GM12878 (cell line): ENCODE measurements around the gene SCYL3. TPM values are rescaled to one million over a fixed set of nuclear protein-coding genes. Genes with fewer than 3 reads are reported as not detected.
A peak's percentile ranks its signal among the peaks of the same experiment; 100 is the strongest.

Source experiments
- ATAC-seq: fragments of 200-7000 bp; cut with Tn5 transposase; 3 replicates; pipeline ENCODE4 v1.9.1; 2020; ENCODE audit warnings: mild to moderate bottlenecking, moderate library complexity
- BruUV-seq: library from RNA; stranded (reverse); fragments of 400-500 nt; replicated peaks from 2 replicates; lab custom pipeline; 2021; lab: Mats Ljungman, UMichigan
- CTCF ChIA-PET: fragments of 300-600 bp; sonication (Branson Sonifier 250); formaldehyde crosslinking; extraction: SDS; loops from one replicate; lab custom pipeline; 2021; ENCODE audit warnings: inconsistent platforms; lab: Yijun Ruan, JAX
- POLR2A ChIA-PET: fragments of 350-600 bp; formaldehyde crosslinking; extraction: SDS; loops from one replicate; lab custom pipeline; 2021; ENCODE audit warnings: inconsistent platforms; lab: Charles Lee
- RAD21 ChIA-PET: fragments of 300-600 bp; sonication (Branson Sonifier 250); formaldehyde crosslinking; loops from one replicate; lab custom pipeline; 2023; ENCODE audit warnings: antibody characterized with exemption; ENCODE audit not compliant: unreplicated experiment; lab: Charles Lee
- SMC1A ChIA-PET: fragments of 300-600 bp; sonication (Branson Sonifier 250); formaldehyde crosslinking; loops from one replicate; lab custom pipeline; 2023; ENCODE audit not compliant: unreplicated experiment, uncharacterized antibody; lab: Charles Lee
- DNase-seq: peaks from one replicate; pipeline ENCODE4 v3.0.0-alpha.2; 2011; ENCODE audit warnings: low read depth, low spot score
- FAIRE-seq: peaks from 3 replicates; lab custom pipeline; 2011; peaks lifted over from hg19 to GRCh38; lab: Jason Lieb, UNC
- H2AFZ ChIP-seq: 2 replicates; pipeline ENCODE4 v1.6.0; 2011; ENCODE audit warnings: low read depth, low read length, control low read depth; ENCODE audit not compliant: control insufficient read depth
- H3K27ac ChIP-seq: 2 replicates; pipeline ENCODE4 v1.5.1; 2011; ENCODE audit warnings: control low read depth; ENCODE audit not compliant: control insufficient read depth, insufficient read depth
- H3K27me3 ChIP-seq, 2 experiments: replicated peaks in 1 of 2; 2 replicates each; pipeline versions ENCODE4 v1.6.0 to v1.6.1; 2011; ENCODE audit warnings: low read length in 1 of 2; ENCODE audit not compliant: control insufficient read depth in 2 of 2, insufficient read depth in 2 of 2
- H3K36me3 ChIP-seq, 2 experiments: 2 replicates each; pipeline ENCODE4 v1.5.1; 2011; ENCODE audit warnings: low read length in 1 of 2; ENCODE audit not compliant: control insufficient read depth in 2 of 2, insufficient read depth in 2 of 2
- H3K4me1 ChIP-seq: 2 replicates; pipeline ENCODE4 v1.6.1; 2011; ENCODE audit warnings: mild to moderate bottlenecking, low read length, moderate library complexity, mixed read lengths; ENCODE audit not compliant: control insufficient read depth, insufficient read depth
- H3K4me2 ChIP-seq: 2 replicates; pipeline ENCODE4 v1.6.0; 2011; ENCODE audit warnings: control low read depth; ENCODE audit not compliant: control insufficient read depth, insufficient read depth
- H3K4me3 ChIP-seq: fragments of 200-600 bp; sonication (generic); 2 replicates; pipeline ENCODE4 v1.5.1; 2016
- H3K79me2 ChIP-seq: 2 replicates; pipeline ENCODE4 v1.6.0; 2011; ENCODE audit warnings: low read length; ENCODE audit not compliant: control insufficient read depth, insufficient read depth
- H3K9ac ChIP-seq: 2 replicates; pipeline ENCODE4 v1.8.0; 2011; ENCODE audit warnings: low read length, control low read depth, mixed read lengths; ENCODE audit not compliant: control insufficient read depth, insufficient read depth
- H3K9me3 ChIP-seq: replicated peaks from 3 replicates; pipeline ENCODE4 v1.5.1; 2011; ENCODE audit warnings: mild to moderate bottlenecking, low read length; ENCODE audit not compliant: control insufficient read depth, insufficient read depth
- H4K20me1 ChIP-seq: 2 replicates; pipeline ENCODE4 v1.6.0; 2011; ENCODE audit not compliant: control insufficient read depth, insufficient read depth
- BHLHE40 ChIP-seq, 2 experiments: fragments of 450-650 bp in 1 of 2; IDR thresholded peaks; 2 replicates each; pipeline ENCODE4 v1.6.1; 2011 to 2017; ENCODE audit warnings: low read depth in 2 of 2, borderline replicate concordance in 1 of 2, improper control_type of control experiment in 1 of 2, low read length in 1 of 2, mild to moderate bottlenecking in 1 of 2
- CEBPB ChIP-seq, 2 experiments: fragments of 150-350 bp in 1 of 2; IDR thresholded peaks; 2 replicates each; pipeline ENCODE4 v1.6.1; 2012 to 2014; ENCODE audit warnings: low read depth in 2 of 2, low read length in 2 of 2, borderline replicate concordance in 1 of 2, inconsistent platforms in 1 of 2
- DPF2 ChIP-seq: fragments of 450-650 bp; IDR thresholded peaks from 2 replicates; pipeline ENCODE4 v1.6.1; 2017; ENCODE audit warnings: mild to moderate bottlenecking
- ETV6 ChIP-seq, 2 experiments: fragments of 450-650 bp in 1 of 2; IDR thresholded peaks in 1 of 2; conservative IDR thresholded peaks in 1 of 2; 2 replicates each; pipeline ENCODE4 v1.6.1; 2014; ENCODE audit warnings: antibody characterized with exemption in 1 of 2, borderline replicate concordance in 1 of 2, low read depth in 1 of 2, mild to moderate bottlenecking in 1 of 2, moderate library complexity in 1 of 2
- IKZF1 ChIP-seq: fragments of 450-650 bp; conservative IDR thresholded peaks from 2 replicates; pipeline ENCODE4 v1.6.1; 2017; ENCODE audit warnings: antibody characterized with exemption, mild to moderate bottlenecking
- KDM1A ChIP-seq: fragments of 200-600 bp; sonication (generic); IDR thresholded peaks from 2 replicates; pipeline ENCODE4 v1.6.1; 2016; ENCODE audit warnings: borderline replicate concordance
- NR2C1 ChIP-seq: fragments of 450-650 bp; IDR thresholded peaks from 2 replicates; pipeline ENCODE4 v1.6.1; 2017; ENCODE audit warnings: antibody characterized with exemption, mild to moderate bottlenecking, moderate library complexity
- NR2F1 ChIP-seq: fragments of 450-650 bp; conservative IDR thresholded peaks from 2 replicates; pipeline ENCODE4 v1.6.1; 2017; ENCODE audit warnings: mild to moderate bottlenecking
- SPI1 ChIP-seq: IDR thresholded peaks from 2 replicates; pipeline ENCODE4 v1.6.1; 2011; ENCODE audit warnings: low read depth, mild to moderate bottlenecking, low read length, moderate library complexity, borderline replicate concordance; ENCODE audit not compliant: insufficient read depth
- TAF1 ChIP-seq: IDR thresholded peaks from 2 replicates; pipeline ENCODE4 v1.6.1; 2011; ENCODE audit warnings: mild to moderate bottlenecking, low read depth, low read length, borderline replicate concordance
- TARDBP ChIP-seq: IDR thresholded peaks from 2 replicates; pipeline ENCODE4 v1.6.1; 2016; ENCODE audit warnings: borderline replicate concordance
- WGBS: methylation state at CpG from one replicate; pipeline ENCODE4 v1.1.6; 2016; ENCODE audit warnings: low lambda C conversion rate; ENCODE audit not compliant: insufficient replicate concordance, insufficient coverage; ENCODE audit errors: missing lambda C conversion rate; 5-methylcytosine and 5-hydroxymethylcytosine counted together
- in situ Hi-C: fragments of 300-500 bp; cut with MboI; formaldehyde crosslinking; loops from 9 replicates; pipeline ENCODE4 v1.14.3; 2018; ENCODE audit warnings: mixed read lengths
- intact Hi-C: fragments of 100-400 bp; cut with micrococcal nuclease; formaldehyde crosslinking; loops from one replicate; pipeline ENCODE4 v1.14.2; 2022; ENCODE audit not compliant: unreplicated experiment
- polyA plus RNA-seq, 11 experiments: library from polyadenylated mRNA; depleted of rRNA in 4 of 11; unstranded in 6 of 11; stranded (reverse) in 5 of 11; fragments of >200 nt; fragmentation: Nextera tagmentation in 4 of 11; fragmentation: Illumina TruSeq in 1 of 11; extraction: Ambion mirVana in 4 of 11; extraction: Trizol in 1 of 11; gene quantifications; 1 replicate in 1 of 11; 2 replicates in 10 of 11; pipeline versions ENCODE4 v1.2.1 to v1.2.3, GENCODE V29; 2011 to 2016; ENCODE audit warnings: inconsistent platforms in 2 of 11, missing spikeins in 2 of 11, low read depth in 1 of 11
- total RNA-seq, 4 experiments: library from RNA; depleted of rRNA in 3 of 4; stranded (reverse); fragments of >200 nt in 3 of 4; fragmentation: Illumina TruSeq in 1 of 4; extraction: Trizol in 1 of 4; gene quantifications; 2 replicates each; pipeline versions ENCODE4 v1.2.1 to v1.2.3, GENCODE V29; 2013 to 2021
- TF ChIP-seq, protein P1 (sequence below): fragments of 150-350 bp; IDR thresholded peaks from 2 replicates; pipeline ENCODE4 v1.6.1; 2014; ENCODE audit warnings: mild to moderate bottlenecking, low read depth, low read length
- TF ChIP-seq, protein P2 (sequence below): fragments of 450-650 bp; formaldehyde crosslinking; IDR thresholded peaks from 2 replicates; pipeline ENCODE4 v1.5.0; 2022; ENCODE audit warnings: mild to moderate bottlenecking, missing genetic modification characterization

SCYL3 gene
- total and polyA plus RNA-seq, 10 of the 15 experiments (the other 5 are each of a cell fraction or from before 2014, with no cell fraction given), result 4.3 to 14.3 (median 10.3) TPM

DNA sequence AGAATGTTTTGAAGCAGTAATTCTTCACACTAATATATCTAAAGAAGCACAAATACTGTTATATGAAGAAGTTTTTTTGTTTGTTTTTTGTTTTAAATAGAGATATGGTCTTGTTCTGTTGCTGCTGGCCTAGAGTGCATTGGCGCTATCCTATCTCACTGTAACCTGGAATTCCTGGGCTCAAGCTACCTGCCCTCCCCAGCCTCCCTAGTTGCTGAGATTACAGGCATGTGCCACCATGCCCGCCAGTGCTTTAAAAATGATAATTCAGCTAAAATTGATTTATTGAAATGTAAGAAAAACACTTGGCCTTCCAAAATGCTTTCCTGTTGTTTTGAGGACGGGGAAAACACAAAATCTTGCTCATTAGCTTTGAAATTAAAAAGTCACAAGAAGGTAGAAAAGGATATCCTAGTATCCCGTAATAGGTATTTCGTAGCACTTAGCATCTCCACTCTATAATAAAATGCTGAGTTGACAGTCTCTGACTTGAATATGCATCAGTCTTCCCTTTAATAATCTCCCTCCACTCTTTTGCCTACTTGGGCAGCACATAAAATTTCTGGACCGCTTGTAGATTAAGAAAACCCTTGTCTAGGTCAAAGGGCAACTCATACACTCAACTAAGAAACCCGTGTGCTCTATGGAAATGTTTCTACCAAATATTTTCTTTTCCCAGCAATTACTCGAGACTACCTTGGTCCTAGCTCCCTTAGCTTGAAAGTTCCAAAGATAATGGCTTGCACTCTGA, 1.3 kb downstream of the SCYL3 start:
- no peaks in the 10 kb centered on the region for H4K20me1 ChIP-seq
- H3K4me1 ChIP-seq, result peaks cover 23% of the 10 kb centered on the region
- H3K36me3 ChIP-seq, result peaks cover 0 to 3% of the 10 kb centered on the region in 2 experiments; a peak in 1 of 4 replicates
- intact Hi-C loops, result loop anchor here (5.0 to 10.0 kb wide), 4 partner anchors 35 to 640 kb away; partner anchors contain the start of genes GORAB and KIFAP3
- no peak for FAIRE-seq
- peaks cover 52% of the 10 kb centered on the region for H3K79me2 ChIP-seq
- H3K4me3 ChIP-seq, result peak overlapping the region; percentile 93
- H2AFZ ChIP-seq, result no peak overlapping the region
- no peak for TF ChIP-seq NR2C1
- TF ChIP-seq SPI1, result no peak
- no peak for TF ChIP-seq DPF2
- TF ChIP-seq, protein P1, sequence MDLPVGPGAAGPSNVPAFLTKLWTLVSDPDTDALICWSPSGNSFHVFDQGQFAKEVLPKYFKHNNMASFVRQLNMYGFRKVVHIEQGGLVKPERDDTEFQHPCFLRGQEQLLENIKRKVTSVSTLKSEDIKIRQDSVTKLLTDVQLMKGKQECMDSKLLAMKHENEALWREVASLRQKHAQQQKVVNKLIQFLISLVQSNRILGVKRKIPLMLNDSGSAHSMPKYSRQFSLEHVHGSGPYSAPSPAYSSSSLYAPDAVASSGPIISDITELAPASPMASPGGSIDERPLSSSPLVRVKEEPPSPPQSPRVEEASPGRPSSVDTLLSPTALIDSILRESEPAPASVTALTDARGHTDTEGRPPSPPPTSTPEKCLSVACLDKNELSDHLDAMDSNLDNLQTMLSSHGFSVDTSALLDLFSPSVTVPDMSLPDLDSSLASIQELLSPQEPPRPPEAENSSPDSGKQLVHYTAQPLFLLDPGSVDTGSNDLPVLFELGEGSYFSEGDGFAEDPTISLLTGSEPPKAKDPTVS, result no peak
- peak; percentile 74 for TF ChIP-seq NR2F1
- TF ChIP-seq IKZF1, result 0 out of 2 replicates have a peak, but pooled peaks have one; percentile 6
- TF ChIP-seq TAF1, result no peak
- no peak for TF ChIP-seq ETV6 (conservative IDR thresholded peaks at IDR 0.05 in 1 of 2, IDR thresholded peaks at IDR 0.05 in 1 of 2; ENCODE audit: borderline replicate concordance in 1 of 2, low read depth in 1 of 2)
- TF ChIP-seq TARDBP, result no peak
- no peak for TF ChIP-seq KDM1A
- no peak for TF ChIP-seq CEBPB (IDR thresholded peaks at IDR 0.05; ENCODE audit: borderline replicate concordance in 1 of 2, low read depth in 2 of 2, low read length in 2 of 2)
- TF ChIP-seq BHLHE40 (IDR thresholded peaks at IDR 0.05; ENCODE audit: borderline replicate concordance in 1 of 2, low read depth in 2 of 2, low read length in 1 of 2), result no peak
- TF ChIP-seq, protein P2, sequence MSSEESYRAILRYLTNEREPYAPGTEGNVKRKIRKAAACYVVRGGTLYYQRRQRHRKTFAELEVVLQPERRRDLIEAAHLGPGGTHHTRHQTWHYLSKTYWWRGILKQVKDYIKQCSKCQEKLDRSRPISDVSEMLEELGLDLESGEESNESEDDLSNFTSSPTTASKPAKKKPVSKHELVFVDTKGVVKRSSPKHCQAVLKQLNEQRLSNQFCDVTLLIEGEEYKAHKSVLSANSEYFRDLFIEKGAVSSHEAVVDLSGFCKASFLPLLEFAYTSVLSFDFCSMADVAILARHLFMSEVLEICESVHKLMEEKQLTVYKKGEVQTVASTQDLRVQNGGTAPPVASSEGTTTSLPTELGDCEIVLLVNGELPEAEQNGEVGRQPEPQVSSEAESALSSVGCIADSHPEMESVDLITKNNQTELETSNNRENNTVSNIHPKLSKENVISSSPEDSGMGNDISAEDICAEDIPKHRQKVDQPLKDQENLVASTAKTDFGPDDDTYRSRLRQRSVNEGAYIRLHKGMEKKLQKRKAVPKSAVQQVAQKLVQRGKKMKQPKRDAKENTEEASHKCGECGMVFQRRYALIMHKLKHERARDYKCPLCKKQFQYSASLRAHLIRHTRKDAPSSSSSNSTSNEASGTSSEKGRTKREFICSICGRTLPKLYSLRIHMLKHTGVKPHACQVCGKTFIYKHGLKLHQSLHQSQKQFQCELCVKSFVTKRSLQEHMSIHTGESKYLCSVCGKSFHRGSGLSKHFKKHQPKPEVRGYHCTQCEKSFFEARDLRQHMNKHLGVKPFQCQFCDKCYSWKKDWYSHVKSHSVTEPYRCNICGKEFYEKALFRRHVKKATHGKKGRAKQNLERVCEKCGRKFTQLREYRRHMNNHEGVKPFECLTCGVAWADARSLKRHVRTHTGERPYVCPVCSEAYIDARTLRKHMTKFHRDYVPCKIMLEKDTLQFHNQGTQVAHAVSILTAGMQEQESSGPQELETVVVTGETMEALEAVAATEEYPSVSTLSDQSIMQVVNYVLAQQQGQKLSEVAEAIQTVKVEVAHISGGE (CRISPR knock-in tag), result no peak
- TF ChIP-seq, all 136 proteins: peak for 2
- ChIA-PET SMC1A (interaction anchor here (0.6 to 9.8 kb wide), 11 partner anchors 10 to 178 kb away, joined by 3 to 165 read pairs (median 13); no protein-coding TSS in a partner anchor), RAD21 (interaction anchor here (1.2 to 5.9 kb wide), 15 partner anchors 13 to 960 kb away, joined by 3 to 104 read pairs (median 7); partner anchors contain the start of genes KIFAP3 and METTL18), POLR2A (interaction anchor here (0.9 to 8.1 kb wide), 9 partner anchors 8 to 179 kb away, joined by 3 to 131 read pairs (median 7); partner anchors contain the start of gene METTL18), CTCF (interaction anchor here (0.9 to 3.4 kb wide), 7 partner anchors 12 to 988 kb away, joined by 3 to 19 read pairs (median 5); partner anchors contain the start of gene KIFAP3)
- DNase-seq (no peak), ATAC-seq (no peak)
- Histone ChIP-seq H3K27ac (peak overlapping the region; percentile 99), H3K4me2 (peak overlapping the region; percentile 75), H3K9ac (peak overlapping the region; percentile 91), H3K9me3 (no peaks in the 10 kb centered on the region), H3K27me3 (no peaks in the 10 kb centered on the region)
- BruUV-seq, result TSS peak; percentile 61
- WGBS, result 20% methylated on average over 8 of the region's 8 CpGs
- in situ Hi-C loops, result no loop called here
